Measurements from ENCODE around the gene NLGN1.

The NLGN1 gene

DNA sequence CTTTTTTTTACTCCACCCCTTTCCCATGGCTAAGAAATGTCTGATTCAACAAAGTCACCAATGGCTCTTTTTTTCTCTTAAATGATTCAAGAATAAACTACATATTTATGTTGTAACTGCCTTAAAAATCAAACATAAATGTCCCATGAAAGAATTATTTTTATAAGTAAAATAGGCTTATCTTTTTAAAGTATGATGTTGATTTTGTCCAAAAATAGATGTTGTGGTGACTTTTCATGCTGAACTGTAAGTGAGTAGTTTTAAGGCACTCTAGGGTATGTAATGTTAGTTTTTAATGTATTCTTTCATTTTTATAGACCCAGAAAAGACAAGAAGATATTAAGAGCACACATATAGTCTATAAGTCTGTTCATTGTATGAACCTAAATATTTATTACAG is 594.9 kb downstream of the NLGN1 start:
- no peak for DNase-seq (ENCODE audit: low spot score)

- no peak for DNase-seq (ENCODE audit: low spot score)
These were observed 595.8 kb downstream of the NLGN1 start for GRCh38 chr3:173993299-173993698.

DNA sequence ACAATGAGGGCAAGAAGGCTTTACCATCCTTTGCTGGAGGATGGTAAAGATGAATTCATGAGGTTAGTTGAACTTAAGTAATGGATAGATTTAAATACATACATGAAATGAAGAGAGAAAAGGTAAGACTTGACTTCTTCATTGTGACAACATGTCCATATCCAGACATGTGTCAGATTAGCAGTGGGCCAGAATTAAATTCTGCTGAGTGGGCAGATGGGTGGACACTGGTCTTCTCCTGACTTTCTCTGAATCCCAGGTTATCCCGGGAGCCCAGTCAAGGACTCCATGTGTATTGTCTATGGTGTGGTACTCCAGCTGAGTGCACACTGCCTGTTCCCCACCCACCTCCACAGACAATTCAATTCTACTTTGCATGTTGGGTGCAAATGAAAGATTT is 603.1 kb downstream of the NLGN1 start:
- no peak for DNase-seq (ENCODE audit: low spot score)

DNA sequence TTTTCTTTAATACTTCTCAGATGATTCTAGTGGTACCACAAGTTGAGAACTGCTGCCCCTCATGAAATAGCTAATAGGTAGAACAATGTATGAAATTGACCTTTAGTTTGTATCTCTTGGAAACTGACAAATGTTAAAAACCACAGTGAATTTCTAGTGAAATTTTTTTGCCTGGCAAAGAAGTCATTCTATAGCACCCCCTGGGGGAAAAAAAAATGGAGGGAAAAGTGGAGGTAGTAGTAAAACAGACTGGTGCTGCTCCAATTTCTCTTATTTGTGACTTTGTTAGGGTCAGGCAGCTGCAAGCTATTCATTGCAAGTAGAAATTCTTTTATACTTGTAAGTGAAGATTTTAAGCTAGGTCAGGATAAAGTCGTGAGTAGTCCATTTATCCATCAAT is 605.0 kb downstream of the NLGN1 start:
- no peak for DNase-seq (ENCODE audit: low spot score)

DNA sequence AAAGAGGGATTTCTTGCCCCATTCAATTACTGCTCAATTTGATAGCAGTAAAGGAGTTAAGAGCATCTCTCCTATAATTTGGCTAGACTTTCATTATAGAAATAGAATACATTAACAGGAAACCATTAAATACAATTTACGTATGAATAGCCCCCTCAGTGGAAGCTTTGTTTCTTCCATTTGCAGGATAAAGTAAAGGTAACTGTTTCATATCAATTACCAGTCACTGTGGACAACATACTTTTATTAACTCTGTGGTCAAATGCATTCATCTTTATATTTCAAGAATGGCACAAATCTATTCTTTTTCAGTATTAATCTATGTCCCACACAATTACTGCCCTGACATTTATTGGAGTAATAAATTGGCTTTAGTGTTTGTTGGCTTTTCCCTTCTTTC is 613.4 kb downstream of the NLGN1 start:
- no peak for DNase-seq (ENCODE audit: low spot score)

GRCh38 chr3:174016186-174016585 is 618.6 kb downstream of the NLGN1 start:
- no peak for DNase-seq (ENCODE audit: low spot score)

DNA sequence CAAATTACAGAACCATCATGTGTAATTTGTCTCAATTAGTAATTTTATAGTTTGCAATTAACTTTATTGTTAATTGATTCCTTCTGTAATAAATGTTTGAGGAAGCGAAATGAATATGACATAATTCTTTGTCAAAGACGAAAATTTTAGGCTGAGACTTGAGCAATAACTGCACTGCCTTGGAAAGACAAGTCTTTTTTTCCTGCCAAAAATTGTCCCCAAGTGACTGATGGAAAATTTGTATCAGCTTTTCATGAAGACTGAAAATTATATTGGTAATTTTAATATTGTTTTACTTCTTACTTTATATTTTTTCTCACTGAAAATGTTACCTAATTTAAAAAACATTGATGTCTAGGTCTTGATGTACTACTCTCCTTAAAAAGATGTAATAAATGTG is 622.6 kb downstream of the NLGN1 start:
- no peak for DNase-seq (ENCODE audit: low spot score)

GRCh38 chr3:174023421-174023820 is 625.9 kb downstream of the NLGN1 start:
- no peak for DNase-seq (ENCODE audit: low spot score)

GRCh38 chr3:174028673-174029072 is 631.1 kb downstream of the NLGN1 start:
- no peak for DNase-seq (ENCODE audit: low spot score)

DNA sequence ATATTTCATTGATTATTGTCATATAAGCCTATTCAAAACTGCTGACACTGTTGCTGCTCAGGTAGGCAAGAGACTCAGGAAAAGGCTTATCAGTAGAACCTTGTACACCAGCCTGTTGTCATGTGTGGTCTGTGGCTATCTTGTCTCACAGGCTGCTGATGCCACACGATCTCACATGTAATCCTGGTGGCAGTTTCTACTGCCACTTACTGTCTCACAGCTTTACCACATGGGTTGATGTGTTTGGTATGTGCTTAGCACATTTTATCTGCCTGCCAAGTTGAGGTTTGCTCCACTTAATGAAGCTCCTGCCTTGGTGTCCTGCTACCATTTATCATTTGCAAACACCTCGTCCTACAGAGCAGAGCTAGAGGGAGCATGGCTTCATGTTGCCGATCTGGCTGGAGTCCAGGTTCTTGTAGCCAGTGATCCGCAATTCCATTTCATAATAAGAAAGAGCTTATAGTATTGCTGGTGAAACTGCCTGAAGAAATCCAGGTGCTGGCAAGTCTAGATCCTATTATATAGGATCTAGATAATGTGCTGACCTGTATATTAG is 637.9 kb downstream of the NLGN1 start:
- no peak for DNase-seq (ENCODE audit: low spot score)

DNA sequence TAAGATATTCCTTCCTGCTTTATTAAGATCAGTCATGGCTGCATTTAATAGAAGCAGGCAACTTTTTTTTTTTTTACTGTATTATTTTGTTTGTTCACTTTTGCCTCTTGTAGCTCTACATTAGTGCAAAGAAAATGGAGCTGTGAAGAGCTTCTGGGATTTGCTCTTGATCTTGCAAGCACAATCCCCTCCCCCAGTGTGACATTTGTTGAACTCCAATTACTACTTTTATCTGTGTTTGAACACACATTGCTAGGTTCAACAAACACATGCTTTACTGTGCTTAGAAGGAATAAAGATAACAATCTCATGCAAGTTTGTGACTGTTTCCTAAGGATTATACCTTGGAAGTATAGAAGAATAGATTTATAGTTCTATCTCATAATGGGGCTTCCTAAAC is 648.8 kb downstream of the NLGN1 start:
- DNase-seq (ENCODE audit: low spot score) = no peak

GRCh38 chr3:174049472-174049871 is 651.9 kb downstream of the NLGN1 start:
- no peak for DNase-seq (ENCODE audit: low spot score)

DNA sequence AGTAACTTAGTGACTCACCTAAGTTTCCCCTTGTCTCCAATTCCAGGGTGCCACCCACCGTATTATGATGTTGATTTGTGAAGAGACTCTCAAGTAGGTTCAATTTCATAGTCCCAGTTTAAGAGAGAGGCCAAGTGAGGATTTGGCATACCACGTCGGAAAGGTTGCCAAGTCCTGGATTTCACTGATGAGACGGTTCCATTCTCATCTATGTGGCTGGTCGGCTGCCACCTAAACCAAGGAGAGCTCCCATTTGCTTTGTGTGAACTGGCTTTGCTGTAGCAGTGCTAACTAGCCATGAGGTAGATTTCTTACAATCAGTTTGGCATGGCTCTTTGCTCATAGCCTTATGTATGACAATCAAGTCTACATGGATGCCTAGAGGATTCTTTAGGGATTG is 653.6 kb downstream of the NLGN1 start:
- DNase-seq (ENCODE audit: low spot score) = no peak

DNA sequence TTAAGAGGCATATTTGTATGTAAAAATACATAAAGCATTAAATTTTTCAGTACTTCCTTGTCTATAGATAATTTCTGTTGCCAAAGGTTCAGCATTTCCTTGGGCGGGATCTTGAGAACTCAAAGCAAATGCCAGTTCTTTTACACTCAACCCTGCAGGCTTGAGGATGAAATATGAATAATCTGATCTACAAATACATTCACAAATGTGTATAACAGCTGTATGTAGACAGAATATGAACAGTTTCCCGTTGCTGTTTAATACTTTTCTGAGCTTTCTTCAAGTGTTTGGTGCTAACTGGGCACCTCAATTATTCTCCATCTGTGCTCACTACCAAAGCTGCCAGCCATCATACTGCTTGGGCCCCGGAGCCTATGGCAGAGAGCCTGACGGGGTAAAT is 661.3 kb downstream of the NLGN1 start:
- DNase-seq (ENCODE audit: low spot score) = no peak

DNA sequence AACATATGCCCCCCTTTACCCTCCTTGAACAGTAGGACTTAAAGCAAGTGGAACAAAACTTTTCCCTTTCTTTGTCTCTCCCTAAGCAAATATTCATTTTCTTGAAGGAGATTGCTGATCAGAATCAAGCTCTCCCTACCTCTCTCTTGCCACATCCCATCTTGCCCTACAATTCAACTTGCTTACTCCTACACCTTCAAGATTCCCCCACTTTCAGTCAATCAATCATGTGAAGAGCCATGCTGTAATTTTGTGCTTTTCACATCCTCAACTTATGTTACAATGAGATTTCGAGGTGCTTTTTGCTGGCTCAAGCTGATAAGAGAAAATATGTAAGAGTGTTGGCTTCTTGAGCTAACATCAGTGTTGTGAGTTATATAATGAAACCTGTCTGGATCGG is 662.9 kb downstream of the NLGN1 start:
- DNase-seq (ENCODE audit: low spot score) = no peak

DNA sequence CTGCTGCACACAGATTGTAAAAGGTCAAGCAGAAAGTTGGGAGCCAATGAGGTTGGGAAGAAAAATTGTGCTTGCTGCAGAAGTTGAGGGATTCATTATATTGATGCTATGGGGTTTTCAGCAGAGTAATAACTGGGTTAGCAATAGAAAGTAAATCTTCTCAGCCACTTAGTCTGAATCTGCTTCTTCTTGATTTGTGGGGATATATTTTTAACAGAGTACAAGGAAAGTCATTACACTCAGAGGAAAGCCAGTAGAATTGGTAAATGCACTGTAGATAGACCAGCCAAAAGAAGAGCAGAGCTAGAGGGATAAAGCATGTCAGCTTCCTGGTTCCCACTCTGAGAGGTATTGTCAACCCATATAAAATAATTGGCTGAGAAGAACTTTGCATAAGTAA is 663.6 kb downstream of the NLGN1 start:
- DNase-seq (ENCODE audit: low spot score) = no peak

GRCh38 chr3:174061731-174062130 is 664.2 kb downstream of the NLGN1 start:
- no peak for DNase-seq (ENCODE audit: low spot score)

- no peak for DNase-seq (ENCODE audit: low spot score)
These were observed 665.4 kb downstream of the NLGN1 start for GRCh38 chr3:174062923-174063322.

GRCh38 chr3:174068035-174068434 is 670.5 kb downstream of the NLGN1 start:
- DNase-seq (ENCODE audit: low spot score) = no peak

DNA sequence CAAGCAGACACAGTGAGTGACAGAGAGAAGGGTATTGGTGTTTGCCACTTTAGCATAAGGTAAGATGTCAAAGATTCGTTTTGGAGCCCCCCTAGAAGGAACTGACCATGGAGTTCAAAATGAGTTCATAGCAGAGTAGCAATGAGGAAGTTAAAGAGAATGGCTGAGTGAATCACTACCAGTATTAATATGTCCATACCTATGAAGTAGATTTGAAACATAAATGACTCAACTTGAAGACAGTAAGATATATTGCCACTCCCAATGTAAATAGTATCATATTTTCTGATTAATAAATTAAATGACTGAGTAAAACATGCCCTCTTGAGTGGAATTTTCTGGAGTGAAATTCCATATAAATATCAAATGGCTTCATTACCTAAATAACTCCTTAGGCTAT is 675.1 kb downstream of the NLGN1 start:
- DNase-seq (ENCODE audit: low spot score) = no peak

DNA sequence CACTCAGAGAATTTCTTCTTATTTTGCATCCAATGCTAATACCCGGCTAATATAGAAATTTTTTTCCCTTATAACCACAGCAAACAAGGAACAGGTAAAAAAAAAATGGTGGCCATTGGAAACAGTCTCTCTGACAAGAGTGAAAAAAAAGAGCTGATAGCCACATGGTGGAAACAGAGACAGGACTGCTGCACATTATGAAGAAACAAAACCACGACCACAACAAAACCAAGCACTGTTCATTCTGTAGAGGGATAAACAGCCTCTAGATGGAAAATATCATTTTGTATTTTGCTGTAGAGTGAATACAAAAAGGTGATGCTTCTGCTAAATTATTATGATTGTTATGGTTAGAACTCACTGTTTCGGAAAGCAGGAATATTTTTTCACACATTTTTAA is 686.2 kb downstream of the NLGN1 start:
- no peak for DNase-seq (ENCODE audit: low spot score)

- DNase-seq (ENCODE audit: low spot score) = no peak
These were observed 692.0 kb downstream of the NLGN1 start for GRCh38 chr3:174089592-174089991.

DNA sequence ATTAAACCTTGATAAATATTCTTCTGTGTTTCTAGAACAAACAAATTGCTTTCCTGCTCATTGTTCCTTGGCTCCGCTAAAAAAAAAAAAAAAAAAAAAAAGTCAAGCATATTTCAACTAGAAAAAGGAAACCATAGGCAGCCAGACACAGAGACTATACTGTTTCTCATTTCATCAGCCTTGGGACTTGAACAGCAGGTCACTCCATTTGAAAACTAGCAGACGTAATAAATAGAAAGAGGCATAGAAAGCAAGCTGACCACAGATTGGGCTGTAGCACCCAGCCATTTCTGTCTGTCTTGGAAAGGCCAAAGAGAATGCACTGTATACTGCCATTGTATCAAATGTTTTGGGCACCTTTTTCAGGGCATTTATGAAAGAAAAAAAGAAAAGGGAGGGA is 697.1 kb downstream of the NLGN1 start:
- no peak for DNase-seq (ENCODE audit: low spot score)

DNA sequence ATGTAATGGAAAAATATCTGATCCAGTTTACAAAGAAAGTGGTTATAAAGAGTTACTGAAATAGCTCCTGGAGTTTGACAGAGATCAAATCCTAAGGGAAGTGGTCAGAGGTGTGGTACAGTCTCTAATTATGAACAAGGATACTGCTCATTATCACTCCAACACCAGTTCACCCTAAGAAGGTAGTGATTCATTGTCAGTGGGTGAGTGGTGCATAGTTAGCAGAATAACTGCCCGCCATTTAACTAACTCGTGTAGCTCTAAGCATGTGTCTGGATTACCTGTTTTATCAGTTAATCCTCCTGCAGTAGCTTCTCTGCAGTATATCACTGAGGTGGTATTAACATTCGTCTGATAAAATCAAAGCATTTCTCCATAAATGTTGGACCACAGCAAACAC is 700.1 kb downstream of the NLGN1 start:
- DNase-seq (ENCODE audit: low spot score) = no peak

DNA sequence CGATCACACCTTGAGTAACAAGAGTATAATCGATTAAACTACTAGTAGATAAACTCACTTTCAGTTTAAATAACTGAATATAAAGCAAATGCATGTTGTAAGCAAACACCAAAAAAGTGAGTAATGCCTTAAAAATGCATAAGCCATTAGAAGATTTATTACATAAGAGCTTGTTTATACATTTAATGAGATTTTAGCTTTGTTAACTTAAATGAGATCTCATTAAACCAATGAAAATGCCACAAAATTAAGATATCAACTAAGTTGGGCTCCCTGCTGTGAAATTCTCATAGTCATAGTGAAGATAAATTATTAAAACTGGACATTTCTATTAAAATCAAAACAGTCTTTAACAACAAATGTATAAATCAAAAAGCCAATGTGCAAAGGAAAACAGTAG is 701.2 kb downstream of the NLGN1 start:
- no peak for DNase-seq (ENCODE audit: low spot score)
